ENCODE measurements around the gene ARID2. TPM values are rescaled to one million over a fixed set of nuclear protein-coding genes. Genes with fewer than 3 reads are reported as not detected.

The ARID2 gene
- polyA plus RNA-seq, 1 donor from 2014 or later = 20.6 TPM

GRCh38 chr12:45737638-45738037, 8.1 kb downstream of the ARID2 start:
- H3K36me3 ChIP-seq (ENCODE audit: insufficient read depth, low read length) = peaks cover 6% of the 10 kb centered on the region

GRCh38 chr12:45742590-45742989, 13.1 kb downstream of the ARID2 start:
- Histone ChIP-seq H3F3A (ENCODE audit: insufficient read depth, low read length, poor library complexity, severe bottlenecking) (no peaks in the 10 kb centered on the region), H4K20me1 (ENCODE audit: insufficient read depth) (no peaks in the 10 kb centered on the region), H3K9ac (ENCODE audit: low read length) (no peak overlapping the region), H3K4me2 (ENCODE audit: low read length) (no peak overlapping the region), H2AFZ (ENCODE audit: low read depth, low read length) (no peak overlapping the region), H3K9me2 (ENCODE audit: insufficient read depth, low read length) (no peaks in the 10 kb centered on the region), H3K27ac (ENCODE audit: low read length) (no peak overlapping the region), H3K36me3 (ENCODE audit: insufficient read depth, low read length) (peaks cover 6% of the 10 kb centered on the region), H3K9me3 (ENCODE audit: low read length) (peaks cover 12% of the 10 kb centered on the region), H3K27me3 (ENCODE audit: insufficient read depth, low read depth, low read length) (no peaks in the 10 kb centered on the region), H3K79me2 (replicated peaks; ENCODE audit: insufficient read depth, low read length) (peaks cover 99% of the 10 kb centered on the region), H3K4me3 (ENCODE audit: low read length) (no peak overlapping the region)
- no peak for TF ChIP-seq TAF1 (IDR thresholded peaks at IDR 0.05; ENCODE audit: low read depth)
- TF ChIP-seq EZH2 (IDR thresholded peaks at IDR 0.05; ENCODE audit: borderline replicate concordance, insufficient read depth, low read length, poor library complexity, severe bottlenecking) = no peak

More at GRCh38 chr12:45737638-45738037, 8.1 kb downstream of the ARID2 start:
- no peak overlapping the region for H3K27ac ChIP-seq (ENCODE audit: low read length)
- no peaks in the 10 kb centered on the region for H3F3A ChIP-seq (ENCODE audit: insufficient read depth, low read length, poor library complexity, severe bottlenecking)
- H3K9ac ChIP-seq (ENCODE audit: low read length) = no peak overlapping the region
- no peaks in the 10 kb centered on the region for H3K27me3 ChIP-seq (ENCODE audit: insufficient read depth, low read depth, low read length)
- H3K4me3 ChIP-seq (ENCODE audit: low read length) = no peak overlapping the region
- H2AFZ ChIP-seq (ENCODE audit: low read depth, low read length) = no peak overlapping the region
- peaks cover 12% of the 10 kb centered on the region for H3K9me3 ChIP-seq (ENCODE audit: low read length)
- peaks cover 99% of the 10 kb centered on the region for H3K79me2 ChIP-seq (replicated peaks; ENCODE audit: insufficient read depth, low read length)
- no peak overlapping the region for H3K4me2 ChIP-seq (ENCODE audit: low read length)
- H4K20me1 ChIP-seq (ENCODE audit: insufficient read depth) = no peaks in the 10 kb centered on the region
- no peak for TF ChIP-seq MXI1 (conservative IDR thresholded peaks at IDR 0.05; ENCODE audit: poor library complexity, severe bottlenecking)
- no peak for TF ChIP-seq EP300 (conservative IDR thresholded peaks at IDR 0.05; ENCODE audit: poor library complexity, severe bottlenecking)
- TF ChIP-seq, protein P1, sequence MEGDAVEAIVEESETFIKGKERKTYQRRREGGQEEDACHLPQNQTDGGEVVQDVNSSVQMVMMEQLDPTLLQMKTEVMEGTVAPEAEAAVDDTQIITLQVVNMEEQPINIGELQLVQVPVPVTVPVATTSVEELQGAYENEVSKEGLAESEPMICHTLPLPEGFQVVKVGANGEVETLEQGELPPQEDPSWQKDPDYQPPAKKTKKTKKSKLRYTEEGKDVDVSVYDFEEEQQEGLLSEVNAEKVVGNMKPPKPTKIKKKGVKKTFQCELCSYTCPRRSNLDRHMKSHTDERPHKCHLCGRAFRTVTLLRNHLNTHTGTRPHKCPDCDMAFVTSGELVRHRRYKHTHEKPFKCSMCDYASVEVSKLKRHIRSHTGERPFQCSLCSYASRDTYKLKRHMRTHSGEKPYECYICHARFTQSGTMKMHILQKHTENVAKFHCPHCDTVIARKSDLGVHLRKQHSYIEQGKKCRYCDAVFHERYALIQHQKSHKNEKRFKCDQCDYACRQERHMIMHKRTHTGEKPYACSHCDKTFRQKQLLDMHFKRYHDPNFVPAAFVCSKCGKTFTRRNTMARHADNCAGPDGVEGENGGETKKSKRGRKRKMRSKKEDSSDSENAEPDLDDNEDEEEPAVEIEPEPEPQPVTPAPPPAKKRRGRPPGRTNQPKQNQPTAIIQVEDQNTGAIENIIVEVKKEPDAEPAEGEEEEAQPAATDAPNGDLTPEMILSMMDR (IDR thresholded peaks at IDR 0.05; ENCODE audit: poor library complexity, severe bottlenecking) = no peak
- no peak for TF ChIP-seq RAD21 (conservative IDR thresholded peaks at IDR 0.05)
- TF ChIP-seq POLR2AphosphoS5 (IDR thresholded peaks at IDR 0.05) = no peak
- no peak for TF ChIP-seq EZH2 (IDR thresholded peaks at IDR 0.05; ENCODE audit: borderline replicate concordance, insufficient read depth, low read length, poor library complexity, severe bottlenecking)
- no peak for TF ChIP-seq TAF1 (IDR thresholded peaks at IDR 0.05; ENCODE audit: low read depth)
- no peak for TF ChIP-seq SMC3 (conservative IDR thresholded peaks at IDR 0.05; ENCODE audit: poor library complexity)
- TF ChIP-seq REST (IDR thresholded peaks at IDR 0.05; ENCODE audit: borderline replicate concordance) = no peak
- no peaks in the 10 kb centered on the region for H3K9me2 ChIP-seq (ENCODE audit: insufficient read depth, low read length)

Data from neural cell (in vitro differentiated cells).